Activated T-cell treated with anti-CD3 and anti-CD28 coated beads, Interleukin-2, amount 50 U/mL, for 72 hours (primary cell): ENCODE measurements around the gene SLC9A8. TPM values are rescaled to one million over a fixed set of nuclear protein-coding genes. Genes with fewer than 3 reads are reported as not detected.
A peak's percentile ranks its signal among the peaks of the same experiment; 100 is the strongest.
"Not testable (repeated sequence)": the region's sequence is repeated elsewhere in the genome, so short reads cannot be mapped to it uniquely, and the experiment has no call there.

Experiments used
- ATAC-seq, 2 donors: fragments of 150-1000 bp; cut with Tn5 transposase; replicated peaks in 1 of 2; 2 replicates each; pipeline ENCODE4 v1.10.0; 2021; ENCODE audit warnings: moderate library complexity in 2 of 2, mild to moderate bottlenecking in 1 of 2
- DNase-seq, 2 donors: peaks; one replicate each; pipeline ENCODE4 v3.0.0; 2021 to 2022; ENCODE audit warnings: mixed read lengths in 1 of 2
- H3K27ac Mint-ChIP-seq: one replicate; pipeline ENCODE4 v1.8.0; 2022; ENCODE audit warnings: mild to moderate bottlenecking, moderate library complexity, mixed read lengths
- H3K27me3 Mint-ChIP-seq: one replicate; pipeline ENCODE4 v1.8.0; 2022; ENCODE audit warnings: low read depth, mixed read lengths
- H3K36me3 Mint-ChIP-seq, 2 donors: one replicate each; pipeline ENCODE4 v1.8.0; 2022; ENCODE audit warnings: mixed read lengths in 2 of 2, mild to moderate bottlenecking in 1 of 2; ENCODE audit not compliant: insufficient read depth in 2 of 2
- H3K4me1 Mint-ChIP-seq: one replicate; pipeline ENCODE4 v1.8.0; 2022; ENCODE audit warnings: low read depth, mixed read lengths
- H3K4me3 Mint-ChIP-seq, 2 donors: one replicate each; pipeline ENCODE4 v1.8.0; 2022; ENCODE audit warnings: mild to moderate bottlenecking in 2 of 2, mixed read lengths in 2 of 2, moderate library complexity in 2 of 2
- H3K9me3 Mint-ChIP-seq, 2 donors: one replicate each; pipeline ENCODE4 v1.8.0; 2022; ENCODE audit warnings: mixed read lengths in 2 of 2
- total RNA-seq, 2 donors: library from RNA; stranded (reverse); gene quantifications; one replicate each; pipeline ENCODE4 v1.2.3, GENCODE V29; 2022

Gene SLC9A8
- total RNA-seq, 2 donors from 2014 or later, result 19.0 to 19.9 TPM

DNA sequence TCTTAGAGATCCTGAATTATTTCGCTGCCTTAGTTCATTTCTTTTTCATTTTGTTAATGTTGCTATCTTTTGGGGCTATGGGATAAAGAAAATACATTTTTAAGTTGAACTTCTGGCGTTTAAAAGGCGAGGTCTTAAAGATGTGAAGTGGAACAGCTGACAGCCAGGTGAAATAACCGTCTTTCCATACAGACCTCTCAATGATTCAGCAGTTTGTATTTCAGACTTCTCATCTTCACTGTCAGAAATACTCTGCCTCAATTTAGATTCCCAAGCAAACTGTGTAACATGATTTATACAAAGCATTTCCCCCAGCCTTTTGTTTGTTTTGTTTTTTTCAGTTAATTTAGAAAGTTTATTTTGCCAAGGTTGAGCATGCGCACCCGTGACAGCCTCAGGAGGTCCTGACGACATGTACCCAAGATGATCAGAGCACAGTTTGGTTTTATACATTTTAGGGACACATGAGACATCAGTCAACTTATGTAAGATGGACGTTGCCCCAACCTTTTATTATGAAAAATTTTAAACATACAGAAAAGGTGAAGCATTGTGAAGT is 40.0 kb downstream of the SLC9A8 start:
- no peak for ATAC-seq
- Mint-ChIP-seq H3K4me1 (no peaks in the 10 kb centered on the region), H3K27me3 (no peaks in the 10 kb centered on the region), H3K36me3 (peaks cover 0 to 16% of the 10 kb centered on the region in 2 donors), H3K4me3 (no peak overlapping the region), H3K9me3 (no peaks in the 10 kb centered on the region), H3K27ac (peak overlapping the region; percentile 42)
- DNase-seq, result no peak

DNA sequence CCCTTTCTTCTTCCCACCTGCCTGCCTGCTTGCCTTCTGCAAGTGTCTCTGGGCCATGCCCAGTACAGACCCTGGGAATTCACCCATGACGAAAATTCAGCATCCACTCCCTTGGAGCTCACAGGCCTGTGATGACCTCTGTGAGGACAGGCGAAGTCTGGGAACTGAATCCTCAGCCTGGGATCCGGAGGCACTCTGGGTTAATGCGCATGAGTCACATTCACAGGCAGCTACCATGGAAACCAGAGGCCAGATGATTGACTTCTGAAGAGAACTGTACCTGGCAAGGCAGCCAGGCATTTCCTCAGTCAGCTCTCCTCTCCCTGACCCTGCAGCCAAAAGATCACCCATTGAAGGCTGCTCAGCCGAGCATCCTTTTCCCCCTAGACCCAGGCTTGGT is 41.0 kb downstream of the SLC9A8 start:
- H3K27ac Mint-ChIP-seq, result peak overlapping the region; percentile 44
- no peak for DNase-seq
- peaks cover 0 to 15% of the 10 kb centered on the region in 2 donors for H3K36me3 Mint-ChIP-seq
- no peaks in the 10 kb centered on the region for H3K27me3 Mint-ChIP-seq
- no peaks in the 10 kb centered on the region for H3K4me1 Mint-ChIP-seq
- H3K4me3 Mint-ChIP-seq, result no peak overlapping the region
- ATAC-seq, result no peak
- no peaks in the 10 kb centered on the region for H3K9me3 Mint-ChIP-seq

DNA sequence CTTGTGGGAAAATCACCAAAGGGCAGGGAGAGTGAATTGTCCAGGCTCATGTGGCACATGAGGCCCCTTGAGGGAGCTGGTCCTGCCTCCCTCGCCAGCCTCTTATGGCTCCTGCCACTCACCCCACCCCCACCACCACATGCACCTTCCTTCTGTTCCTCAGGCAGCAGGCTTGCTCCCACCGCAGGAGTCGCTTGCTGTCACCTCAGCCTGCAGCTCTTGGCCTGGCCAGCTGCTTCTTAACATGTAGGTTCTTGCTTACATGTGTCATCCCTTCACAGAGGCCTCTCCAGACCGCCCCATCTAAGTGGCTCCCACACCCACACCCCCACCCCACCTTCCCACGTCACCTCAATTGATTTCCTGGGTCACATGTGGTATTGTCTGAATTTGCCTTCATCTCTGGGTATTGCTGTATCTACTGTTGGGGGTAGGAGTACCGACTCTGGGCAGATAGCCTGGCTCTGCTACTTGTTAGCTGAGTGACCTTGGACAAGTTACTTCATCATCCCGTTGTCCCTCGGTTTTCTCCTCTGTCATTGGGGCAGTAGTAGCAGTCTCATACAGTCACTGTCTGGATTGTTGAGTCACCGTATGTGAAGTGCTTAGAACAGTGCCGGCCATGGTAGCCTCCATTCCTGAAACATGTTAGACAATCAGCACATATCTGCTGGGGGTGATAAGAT is 41.7 kb downstream of the SLC9A8 start:
- no peaks in the 10 kb centered on the region for H3K27me3 Mint-ChIP-seq
- H3K4me3 Mint-ChIP-seq, result no peak overlapping the region
- no peak overlapping the region for H3K27ac Mint-ChIP-seq
- H3K9me3 Mint-ChIP-seq, result no peaks in the 10 kb centered on the region
- H3K4me1 Mint-ChIP-seq, result no peaks in the 10 kb centered on the region
- no peak for DNase-seq
- no peak for ATAC-seq
- H3K36me3 Mint-ChIP-seq, result peaks cover 0 to 10% of the 10 kb centered on the region in 2 donors

DNA sequence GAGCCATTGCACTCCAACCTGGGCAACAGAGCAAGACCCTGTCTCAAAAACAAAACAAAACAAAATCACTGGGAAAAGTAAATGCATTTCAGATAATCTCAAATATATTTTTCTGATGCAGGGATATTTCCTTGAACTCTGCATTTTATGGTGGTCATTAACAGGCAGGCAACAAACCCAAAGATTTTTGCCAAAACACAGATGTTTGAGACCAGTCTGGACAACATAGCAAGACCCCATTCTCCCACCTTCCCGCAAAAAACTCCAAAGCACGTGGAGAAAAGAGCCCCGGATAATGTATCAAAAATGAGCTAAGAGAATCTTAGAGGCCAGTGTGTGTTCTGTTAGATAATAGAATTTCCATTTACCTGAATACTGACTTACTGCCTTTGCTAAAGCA is 44.3 kb downstream of the SLC9A8 start:
- Mint-ChIP-seq H3K4me3 (no peak overlapping the region), H3K27me3 (no peaks in the 10 kb centered on the region), H3K4me1 (peaks cover 16% of the 10 kb centered on the region), H3K27ac (no peak overlapping the region), H3K9me3 (no peaks in the 10 kb centered on the region), H3K36me3 (peaks cover 0 to 7% of the 10 kb centered on the region in 2 donors)
- DNase-seq (no peak), ATAC-seq (no peak)

DNA sequence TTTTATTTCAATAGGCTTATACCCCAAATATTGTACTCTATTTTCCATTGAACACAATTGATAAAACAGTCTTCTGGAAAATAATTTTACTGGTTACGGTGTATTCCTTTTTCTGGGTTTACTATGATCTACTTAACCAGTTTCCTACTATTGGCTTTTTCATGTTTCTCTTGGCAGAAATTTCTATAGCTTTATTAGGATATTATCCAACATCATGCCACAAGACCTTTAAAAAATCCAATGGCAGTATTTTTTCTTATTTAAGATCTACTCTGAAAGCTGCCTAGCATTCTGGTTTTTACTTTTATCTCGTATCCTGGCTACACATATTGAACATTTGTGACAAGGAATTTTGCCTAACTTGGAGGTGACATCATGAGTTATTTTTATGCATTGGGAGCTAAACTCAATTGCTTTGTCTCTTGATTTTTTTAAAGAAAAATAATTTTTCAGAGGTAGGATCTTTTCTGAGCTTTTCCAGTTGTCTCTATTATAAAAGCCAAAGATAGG is 45.5 kb downstream of the SLC9A8 start:
- ATAC-seq, result no peak
- H3K4me3 Mint-ChIP-seq, result no peak overlapping the region
- no peak for DNase-seq
- no peaks in the 10 kb centered on the region for H3K27me3 Mint-ChIP-seq
- H3K27ac Mint-ChIP-seq, result no peak overlapping the region
- peaks cover 17% of the 10 kb centered on the region for H3K4me1 Mint-ChIP-seq
- H3K36me3 Mint-ChIP-seq, result peaks cover 0 to 5% of the 10 kb centered on the region in 2 donors
- H3K9me3 Mint-ChIP-seq, result no peaks in the 10 kb centered on the region

DNA sequence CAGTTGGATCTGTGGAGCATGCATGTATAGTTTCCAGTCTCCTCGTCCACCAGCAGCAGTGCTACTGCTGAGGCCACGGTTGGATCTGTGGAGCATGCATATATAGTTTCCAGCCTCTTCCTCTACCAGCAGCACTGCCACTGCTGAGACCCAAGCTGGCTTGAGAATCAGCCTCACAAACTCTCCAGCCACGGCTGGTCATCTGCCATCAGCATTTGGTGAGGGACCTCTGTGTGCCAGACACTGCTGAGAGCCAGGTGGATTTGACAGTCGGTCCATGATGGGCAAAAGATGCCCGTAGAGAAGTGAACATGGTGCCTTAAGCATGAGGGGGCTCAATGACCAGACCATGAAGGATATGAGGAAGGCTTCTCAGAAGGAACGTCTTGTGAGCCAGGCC is 46.4 kb downstream of the SLC9A8 start:
- H3K36me3 Mint-ChIP-seq, result peaks cover 0 to 5% of the 10 kb centered on the region in 2 donors
- DNase-seq (no peak), ATAC-seq (no peak)
- H3K4me1 Mint-ChIP-seq, result peaks cover 17% of the 10 kb centered on the region
- H3K4me3 Mint-ChIP-seq, result no peak overlapping the region
- H3K9me3 Mint-ChIP-seq, result no peaks in the 10 kb centered on the region
- no peak overlapping the region for H3K27ac Mint-ChIP-seq
- no peaks in the 10 kb centered on the region for H3K27me3 Mint-ChIP-seq

DNA sequence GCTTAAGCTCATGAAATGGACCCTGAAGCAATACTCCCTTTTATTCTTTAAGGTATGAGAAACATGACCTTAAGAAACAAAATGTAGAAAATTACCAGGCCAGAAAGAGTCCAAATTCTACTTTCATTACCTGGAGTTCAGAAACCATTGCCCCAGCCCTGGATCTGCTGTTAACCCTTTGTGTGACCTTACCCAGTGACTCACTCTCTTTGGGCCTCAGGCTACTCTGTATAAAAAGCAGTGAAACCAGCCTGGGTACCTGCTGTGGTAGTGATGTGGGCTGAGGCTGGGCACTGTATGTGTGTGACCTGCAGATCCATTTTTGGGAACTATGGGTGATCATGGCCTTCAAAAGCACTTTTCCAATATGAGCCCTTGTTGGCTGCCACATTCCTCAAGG is 47.2 kb downstream of the SLC9A8 start:
- Mint-ChIP-seq H3K4me1 (peaks cover 17% of the 10 kb centered on the region), H3K27ac (peak overlapping the region; percentile 79), H3K9me3 (no peaks in the 10 kb centered on the region), H3K4me3 (no peak overlapping the region), H3K27me3 (no peaks in the 10 kb centered on the region), H3K36me3 (peaks cover 0 to 5% of the 10 kb centered on the region in 2 donors)
- DNase-seq (no peak), ATAC-seq (peak; percentile 38 to 50)

DNA sequence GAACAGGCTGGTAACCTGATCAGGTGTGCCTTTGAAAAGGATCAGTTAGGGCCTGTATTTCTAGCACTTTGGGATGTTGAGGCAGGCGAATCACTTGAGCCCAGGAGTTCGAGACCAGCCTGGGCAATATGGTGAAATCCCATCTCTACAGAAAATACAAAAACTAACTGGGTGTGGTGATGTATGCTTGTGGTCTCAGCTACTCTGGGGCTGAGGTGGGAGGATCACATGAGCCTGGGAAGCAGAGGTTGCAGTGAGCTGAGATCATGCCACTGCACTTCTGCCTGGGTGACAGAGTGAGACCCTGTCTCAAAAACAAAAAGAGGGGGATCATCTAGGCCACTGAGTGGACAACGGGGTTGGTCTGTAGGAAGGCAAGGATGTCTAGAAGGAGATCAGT is 48.6 kb downstream of the SLC9A8 start:
- H3K4me1 Mint-ChIP-seq, result peaks cover 17% of the 10 kb centered on the region

GRCh38 chr20:49862607-49863200 is 50.1 kb downstream of the SLC9A8 start:
- DNase-seq (no peak), ATAC-seq (no peak)
- Mint-ChIP-seq H3K9me3 (no peaks in the 10 kb centered on the region), H3K4me1 (peaks cover 21% of the 10 kb centered on the region), H3K27ac (no peak overlapping the region), H3K4me3 (no peak overlapping the region), H3K36me3 (peaks cover 0 to 7% of the 10 kb centered on the region in 2 donors), H3K27me3 (no peaks in the 10 kb centered on the region)

More for the DNA sequence above, 48.6 kb downstream of the SLC9A8 start:
- H3K9me3 Mint-ChIP-seq, DNase-seq, ATAC-seq, H3K4me3 Mint-ChIP-seq, H3K27me3 Mint-ChIP-seq, H3K36me3 Mint-ChIP-seq, H3K27ac Mint-ChIP-seq: not testable (repeated sequence)

GRCh38 chr20:49863666-49864065 is 51.0 kb downstream of the SLC9A8 start:
- ATAC-seq (no peak), DNase-seq (no peak)
- no peak overlapping the region for H3K27ac Mint-ChIP-seq
- H3K4me3 Mint-ChIP-seq, result no peak overlapping the region
- H3K27me3 Mint-ChIP-seq, result no peaks in the 10 kb centered on the region
- peaks cover 0 to 6% of the 10 kb centered on the region in 2 donors for H3K36me3 Mint-ChIP-seq
- H3K4me1 Mint-ChIP-seq, result peaks cover 31% of the 10 kb centered on the region
- H3K9me3 Mint-ChIP-seq, result no peaks in the 10 kb centered on the region

- no peaks in the 10 kb centered on the region for H3K9me3 Mint-ChIP-seq
- H3K27ac Mint-ChIP-seq, result no peak overlapping the region
- no peak overlapping the region for H3K4me3 Mint-ChIP-seq
- peaks cover 0 to 6% of the 10 kb centered on the region in 2 donors for H3K36me3 Mint-ChIP-seq
- ATAC-seq (peak in 1 of 2 donors; percentile 1), DNase-seq (no peak)
- peaks cover 29% of the 10 kb centered on the region for H3K4me1 Mint-ChIP-seq
- no peaks in the 10 kb centered on the region for H3K27me3 Mint-ChIP-seq
Measured at GRCh38 chr20:49865559-49865958, 52.9 kb downstream of the SLC9A8 start.

GRCh38 chr20:49866051-49866450 is 53.4 kb downstream of the SLC9A8 start:
- Mint-ChIP-seq H3K9me3 (no peaks in the 10 kb centered on the region), H3K4me3 (peak overlapping the region in 1 of 2 donors; percentile 9), H3K36me3 (peaks cover 0 to 6% of the 10 kb centered on the region in 2 donors), H3K4me1 (peaks cover 27% of the 10 kb centered on the region), H3K27ac (no peak overlapping the region), H3K27me3 (no peaks in the 10 kb centered on the region)
- peak; percentile 36 to 72 for ATAC-seq
- no peak for DNase-seq

GRCh38 chr20:49867453-49868215 is 55.0 kb downstream of the SLC9A8 start:
- ATAC-seq, result peak in 1 of 2 donors; percentile 15

More at GRCh38 chr20:49867453-49868215, 55.0 kb downstream of the SLC9A8 start:
- Mint-ChIP-seq H3K36me3 (peaks cover 0 to 6% of the 10 kb centered on the region in 2 donors), H3K27me3 (no peaks in the 10 kb centered on the region), H3K4me3 (peak overlapping the region in 1 of 2 donors; percentile 46), H3K27ac (peak overlapping the region; percentile 51), H3K9me3 (no peaks in the 10 kb centered on the region), H3K4me1 (peaks cover 17% of the 10 kb centered on the region)
- no peak for DNase-seq
